Suprapubic skin (tissue), 3 donors: ENCODE measurements around the gene ACTL8.

Source experiments
- CTCF ChIP-seq, 2 donors: fragments of 200-600 bp in 1 of 2; fragments of 450-650 bp in 1 of 2; sonication (generic) in 1 of 2; IDR thresholded peaks; one replicate each; pipeline ENCODE4 v1.5.1; 2016 to 2019; ENCODE audit warnings: antibody characterized with exemption in 2 of 2, mild to moderate bottlenecking in 1 of 2, moderate library complexity in 1 of 2
- EP300 ChIP-seq: sonication (generic); formaldehyde crosslinking; IDR thresholded peaks from one replicate; pipeline ENCODE4 v1.6.1; 2017; ENCODE audit warnings: antibody characterized with exemption
- POLR2A ChIP-seq, 2 donors: fragments of 450-650 bp; IDR thresholded peaks; one replicate each; pipeline ENCODE4 v1.6.1; 2017; ENCODE audit warnings: antibody characterized with exemption in 2 of 2, mild to moderate bottlenecking in 2 of 2, moderate library complexity in 2 of 2

DNA sequence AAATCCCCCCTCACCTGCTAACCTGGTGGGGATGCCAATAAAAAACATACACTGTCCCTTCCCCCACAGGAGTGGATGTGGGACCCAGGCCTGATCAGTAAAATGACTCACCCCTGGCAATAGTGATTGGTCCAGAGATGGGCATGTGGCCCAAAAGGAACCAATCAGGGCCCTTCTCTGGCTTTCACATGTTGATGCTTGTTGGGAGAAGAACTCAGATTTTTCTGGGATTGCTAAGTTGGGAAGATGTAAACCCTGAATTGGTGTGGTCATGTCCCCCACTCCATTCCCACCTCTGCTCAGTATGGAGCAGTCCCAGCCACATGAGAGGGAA is 43.6 kb upstream of the ACTL8 start:
- TF ChIP-seq CTCF (IDR thresholded peaks at IDR 0.05) (no peak), POLR2A (IDR thresholded peaks at IDR 0.05) (no peak), EP300 (no peak)
